Lung microvascular endothelial cell (primary cell): Measurements from ENCODE around the gene ZNF394. TPM values are rescaled to one million over a fixed set of nuclear protein-coding genes. Genes with fewer than 3 reads are reported as not detected.
"Not testable (repeated sequence)": the region's sequence is repeated elsewhere in the genome, so short reads cannot be mapped to it uniquely, and the experiment has no call there.

ENCODE experiments used
- DNase-seq, 2 donors: peaks; one replicate each; pipeline versions ENCODE4 v3.0.0 to v3.0.0-alpha.2; 2010; ENCODE audit warnings: low read depth in 2 of 2
- total RNA-seq: library from RNA; depleted of rRNA; stranded (reverse); fragments of >200 nt; gene quantifications from 2 replicates; pipeline ENCODE4 v1.2.1, GENCODE V29; 2014

The ZNF394 gene
- 17.2 and 25.8 TPM in 2 replicates for total RNA-seq

DNA sequence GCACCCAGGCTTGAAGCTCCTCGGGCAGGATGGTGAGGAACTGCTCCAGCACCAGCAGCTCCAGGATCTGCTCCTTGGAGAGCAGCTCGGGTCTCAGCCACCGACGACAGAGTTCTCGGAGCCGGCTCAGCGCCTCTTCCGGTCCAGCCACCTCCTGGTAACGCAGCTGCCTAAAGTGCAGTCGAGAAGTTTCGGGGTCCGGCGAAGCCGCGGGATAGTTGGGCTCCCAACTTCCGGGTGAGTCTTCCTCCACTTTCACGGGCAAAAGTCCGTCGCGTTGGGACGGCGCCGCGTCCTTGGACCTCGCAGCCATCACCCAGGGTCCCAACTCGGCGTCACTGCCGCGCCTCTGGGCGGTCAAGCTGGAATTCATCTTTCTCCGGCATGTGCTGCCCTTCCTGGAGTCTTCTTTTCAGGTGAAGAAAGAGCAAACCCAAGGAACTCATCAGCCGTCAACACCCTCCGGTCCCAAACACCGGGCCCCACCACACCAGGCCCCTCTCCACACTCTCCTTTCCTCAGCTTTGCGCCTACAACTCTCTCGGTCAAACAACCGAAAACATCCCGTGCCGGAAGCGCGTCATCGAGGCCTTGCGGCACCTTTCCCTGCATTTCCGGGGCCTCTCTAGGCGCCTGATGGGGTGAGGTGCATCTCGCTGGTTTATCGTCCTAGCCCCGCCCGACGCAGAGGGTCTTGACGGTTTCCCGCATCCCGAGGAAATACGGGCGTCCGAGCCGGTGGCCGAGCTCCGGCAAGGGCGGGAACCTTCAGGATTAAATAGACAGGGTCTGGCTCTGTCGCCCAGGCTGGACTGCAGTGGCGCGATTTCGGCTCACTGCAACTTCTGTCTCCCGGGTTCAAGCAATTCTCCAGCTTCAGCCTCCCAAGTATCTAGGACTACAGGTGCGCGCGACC lies at the start of gene ZNF394:
Gene ZNF394 (minus strand): TSS at position 561 of the 916 bp plus-strand sequence. CDS start 188 bp downstream, at position 373.
- peak; percentile 89 to 92 for DNase-seq

- not testable (repeated sequence) for DNase-seq
These were observed 49.5 kb upstream of the ZNF394 start for GRCh38 chr7:99549545-99549944.

- not testable (repeated sequence) for DNase-seq
These were observed 45.2 kb upstream of the ZNF394 start for GRCh38 chr7:99545308-99545707.

GRCh38 chr7:99543916-99544315 lies 43.8 kb upstream of the ZNF394 start:
- DNase-seq = no peak

- no peak for DNase-seq
These were observed 43.1 kb upstream of the ZNF394 start for GRCh38 chr7:99543081-99543671.

DNA sequence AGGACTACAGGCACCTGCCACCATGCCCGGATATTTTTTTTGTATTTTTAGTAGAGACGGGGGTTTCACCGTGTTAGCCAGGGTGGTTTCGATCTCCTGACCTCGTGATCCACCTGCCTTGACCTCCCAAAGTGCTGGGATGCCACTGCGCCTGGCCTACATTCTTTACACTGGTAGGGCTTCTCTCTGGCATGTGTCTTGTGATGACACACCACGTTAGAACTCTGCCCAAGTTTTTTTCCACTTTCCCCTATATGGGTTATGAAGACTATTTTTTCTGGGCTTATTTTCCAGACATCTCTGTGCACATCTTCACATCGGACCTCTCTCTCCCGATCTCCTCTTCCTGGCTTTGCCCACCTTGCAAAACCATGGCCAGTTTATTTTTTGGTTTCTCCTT lies 41.1 kb upstream of the ZNF394 start:
- DNase-seq = no peak

GRCh38 chr7:99540542-99540941 lies 40.5 kb upstream of the ZNF394 start:
- DNase-seq = no peak

GRCh38 chr7:99539213-99539811 lies 39.2 kb upstream of the ZNF394 start:
- DNase-seq = no peak

DNA sequence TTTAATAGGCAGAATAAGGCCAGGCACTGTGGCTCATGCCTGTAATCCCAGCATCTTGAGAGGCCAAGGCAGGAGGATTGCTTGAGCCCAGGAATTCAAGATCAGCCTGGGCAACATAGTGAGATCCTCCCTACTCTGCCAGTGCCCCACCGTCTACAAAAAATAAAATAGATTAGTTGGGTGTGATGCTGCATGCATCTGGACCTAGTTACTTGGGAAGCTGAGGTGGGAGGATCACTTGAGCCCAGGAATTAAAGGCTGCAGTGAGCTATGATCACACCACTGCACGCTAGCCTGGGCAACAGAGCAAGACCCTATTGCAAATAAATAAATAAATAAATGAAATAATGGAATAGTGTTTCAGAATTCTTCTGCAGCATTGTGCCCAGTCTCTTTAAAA lies 35.6 kb upstream of the ZNF394 start:
- DNase-seq = no peak

- DNase-seq = peak; percentile 3
These were observed 31.3 kb upstream of the ZNF394 start for GRCh38 chr7:99531354-99531765.

GRCh38 chr7:99525713-99526440 lies 25.8 kb upstream of the ZNF394 start:
- DNase-seq = peak; percentile 25 to 27

DNA sequence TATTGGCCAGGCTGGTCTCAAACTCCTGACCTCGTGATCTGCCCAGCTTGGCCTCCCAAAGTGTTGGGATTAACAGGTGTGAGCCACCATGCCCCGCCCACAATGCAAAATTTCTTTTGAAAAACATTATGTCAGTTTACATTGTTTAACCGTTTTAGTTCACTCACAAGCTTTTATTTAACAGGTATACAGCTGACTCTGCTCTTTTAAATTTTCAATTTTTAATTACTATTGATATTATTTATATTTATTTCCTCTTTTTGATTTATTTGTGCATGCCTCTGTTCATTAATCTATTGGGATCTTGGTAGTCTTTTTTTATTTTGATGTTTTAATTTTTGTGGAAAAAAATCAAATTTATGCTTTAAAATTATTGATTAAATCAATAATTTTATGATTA lies 21.3 kb upstream of the ZNF394 start:
- DNase-seq = no peak

- peak in 1 of 2 donors; percentile 41 for DNase-seq
These were observed 14.0 kb upstream of the ZNF394 start for GRCh38 chr7:99514050-99514449.

DNA sequence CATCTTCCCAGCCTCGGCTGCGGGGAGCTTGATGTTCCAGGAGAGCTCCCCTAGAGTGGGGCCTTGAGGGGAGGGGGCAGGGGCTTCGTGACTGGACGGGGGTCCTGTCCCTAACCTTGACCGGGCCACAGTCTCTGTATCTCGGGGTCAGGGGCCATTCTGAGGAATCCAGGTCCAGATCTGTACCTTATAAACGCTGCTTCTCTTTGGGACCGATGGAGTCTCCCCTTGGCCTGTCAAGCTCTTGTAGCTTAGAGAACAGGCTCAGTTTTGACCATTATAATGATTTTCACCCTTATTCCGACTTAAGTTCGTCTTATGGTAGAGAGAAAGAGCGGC lies 5.2 kb upstream of the ZNF394 start:
- peak in 1 of 2 donors; percentile 22 for DNase-seq

DNA sequence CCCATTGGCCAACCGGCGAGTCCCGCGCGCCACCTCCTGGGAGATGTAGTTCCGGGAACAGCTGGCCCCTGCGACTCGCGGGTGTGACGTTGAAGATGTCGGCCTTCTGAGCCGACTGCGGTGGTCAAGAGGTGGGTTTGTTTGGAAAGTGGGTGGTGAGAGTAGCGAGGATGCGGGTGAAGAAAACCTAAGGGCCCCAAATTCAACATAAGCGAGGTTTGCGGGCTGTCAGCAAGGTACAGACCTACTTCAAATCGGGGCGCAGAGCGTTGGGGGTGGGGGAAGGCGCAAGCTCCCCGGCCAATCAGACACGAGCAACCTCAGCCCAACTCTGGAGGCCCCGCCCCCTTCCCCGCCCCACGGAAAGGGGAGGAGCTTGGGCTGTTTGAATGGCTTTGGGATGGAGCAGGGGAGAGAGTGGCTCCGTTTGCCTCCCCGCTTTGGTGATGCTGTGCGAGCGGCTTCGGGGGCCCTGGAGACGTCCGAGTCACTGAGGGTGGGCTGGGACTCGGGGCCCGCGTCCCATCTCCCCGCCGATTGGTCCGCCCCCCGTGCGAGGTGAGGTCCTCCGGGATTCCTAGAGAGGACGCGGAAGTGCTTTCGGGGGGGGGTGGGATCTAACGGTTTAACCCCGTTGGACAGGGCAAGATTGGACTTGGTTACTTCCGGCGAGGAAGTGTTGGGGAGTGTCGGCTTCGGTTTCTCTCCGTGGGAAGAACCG lies 4.7 kb upstream of the ZNF394 start, which contains the start of gene ZKSCAN5:
Gene ZKSCAN5 (plus strand): TSS at position 60 of the 721 bp plus-strand sequence. CDS start 1,383 bp downstream, outside the sequence.
- peak; percentile 98 for DNase-seq

DNA sequence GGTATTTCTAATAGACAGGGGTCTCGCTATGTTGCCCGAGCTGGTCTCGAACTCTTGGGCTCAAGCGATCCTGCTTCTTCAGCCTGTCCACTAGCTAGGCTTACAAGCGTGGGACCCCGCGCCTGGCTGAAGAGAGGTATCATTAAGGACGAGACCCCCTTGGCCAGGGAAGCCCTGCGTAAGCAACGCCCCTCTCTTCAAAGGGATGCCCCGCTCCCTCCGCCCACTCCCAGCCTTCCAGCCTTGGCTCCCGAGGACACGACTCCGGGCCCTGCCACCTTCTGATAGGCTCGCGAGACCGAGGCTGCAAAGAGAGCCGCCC lies 4.2 kb upstream of the ZNF394 start:
- DNase-seq = no peak

DNA sequence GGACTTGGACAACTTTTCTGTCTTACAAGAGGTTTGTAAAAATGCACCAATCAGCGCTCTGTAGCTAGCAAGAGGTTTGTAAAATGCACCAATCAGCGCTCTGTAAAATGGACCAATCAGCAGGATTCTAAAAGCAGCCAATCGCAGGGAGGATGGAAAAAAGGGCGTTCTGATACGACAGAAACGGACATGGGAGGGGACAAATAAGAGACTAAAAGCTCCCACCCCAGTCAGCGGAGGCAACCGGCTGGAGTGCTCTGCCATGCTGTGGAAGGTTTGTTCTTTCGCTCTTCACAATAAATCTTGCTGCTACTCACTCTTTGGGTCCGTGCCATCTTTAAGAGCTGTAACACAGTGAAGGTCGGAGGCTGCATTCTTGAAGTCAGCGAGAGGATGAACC lies 1.2 kb upstream of the ZNF394 start:
- not testable (repeated sequence) for DNase-seq

DNA sequence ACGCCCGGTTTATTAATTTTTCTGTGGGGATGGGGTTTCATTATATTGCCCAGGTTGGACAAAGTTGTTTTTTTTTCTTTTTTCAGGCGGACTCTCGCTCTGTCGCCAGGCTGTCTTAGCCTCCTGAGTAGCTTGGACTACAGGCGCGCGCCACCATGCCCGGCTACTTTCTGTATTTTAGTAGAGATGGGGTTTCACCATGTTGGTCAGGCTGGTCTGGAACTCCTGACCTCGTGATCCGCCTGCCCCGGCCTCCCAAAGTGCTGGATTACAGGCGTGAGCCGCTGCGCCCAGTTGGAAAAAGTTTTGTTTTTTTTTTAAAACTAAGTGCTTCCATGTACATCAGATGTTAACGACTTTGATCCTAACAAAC lies 542 bp upstream of the ZNF394 start:
- DNase-seq = no peak

DNA sequence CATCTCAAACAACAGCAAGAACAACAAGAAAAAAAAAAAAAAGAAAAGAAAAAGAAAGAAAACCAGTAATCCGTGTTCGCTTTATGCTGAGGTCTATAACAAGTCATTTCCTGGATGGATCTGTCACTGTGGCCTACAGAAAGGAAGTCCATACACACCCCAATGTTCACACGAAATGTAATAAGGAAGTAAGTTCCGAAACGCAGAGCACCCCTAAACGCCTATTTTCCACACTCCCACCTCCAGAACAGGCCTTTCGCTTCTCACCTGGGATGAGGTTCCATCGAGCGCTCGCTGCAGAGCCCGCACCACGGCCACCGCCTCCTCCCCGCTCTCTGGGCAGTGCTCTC lies 735 bp downstream of the ZNF394 start:
- DNase-seq = peak; percentile 41

DNA sequence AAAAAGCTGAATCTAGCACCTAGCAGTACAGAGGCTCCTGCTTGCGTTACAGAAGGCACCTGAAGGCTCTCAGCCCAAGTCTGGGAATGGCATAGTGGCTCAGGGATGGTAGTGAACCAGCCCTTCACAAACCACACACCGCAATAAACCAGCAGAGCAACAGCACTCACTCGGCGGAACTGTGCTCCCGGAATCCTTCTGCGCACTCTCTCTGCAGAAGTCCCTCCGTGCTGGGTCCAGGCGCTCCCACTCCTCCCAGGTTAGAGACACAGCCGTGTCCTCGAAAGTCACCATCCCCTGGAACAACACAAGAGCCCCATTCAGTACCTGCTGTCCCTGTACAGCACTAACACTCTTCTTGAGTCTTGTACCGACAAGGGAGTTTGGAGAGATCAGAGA lies 1.5 kb downstream of the ZNF394 start:
- DNase-seq = peak in 1 of 2 donors; percentile 17
